ENCODE measurements around the gene TNNI3. TPM values are rescaled to one million over a fixed set of nuclear protein-coding genes. Genes with fewer than 3 reads are reported as not detected.
A peak's percentile ranks its signal among the peaks of the same experiment; 100 is the strongest.

TNNI3 gene
- total RNA-seq, 4 donors from 2014 or later, result not detected

DNA sequence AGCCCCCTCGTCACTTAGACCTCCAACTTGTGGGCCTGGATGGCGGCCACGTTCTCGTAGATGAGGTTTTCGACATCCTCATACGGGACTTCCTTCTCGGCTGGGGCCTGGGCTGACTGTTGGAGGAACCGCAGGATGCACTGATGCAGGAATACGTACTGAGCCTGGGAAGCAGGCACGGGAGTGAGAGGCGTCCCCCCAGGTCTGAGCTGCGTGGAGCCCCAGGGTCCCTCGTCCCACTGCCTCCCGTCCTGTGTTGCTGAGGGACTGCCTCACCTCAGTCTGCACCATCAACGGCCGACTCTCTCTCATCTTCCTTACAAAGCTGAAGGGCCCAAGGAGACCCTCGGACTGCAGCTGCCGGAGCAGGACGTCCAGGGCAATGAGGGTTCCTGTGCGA lies 24.2 kb upstream of the TNNI3 start:
- H3K27ac ChIP-seq, result no peak overlapping the region
- H3K27me3 ChIP-seq, result peaks cover 3 to 59% of the 10 kb centered on the region in 2 donors
- DNase-seq (ENCODE audit: low spot score in 2 of 2), result no peak
- no peaks in the 10 kb centered on the region for H3K9me3 ChIP-seq
- TF ChIP-seq EP300 (IDR thresholded peaks at IDR 0.05) (no peak), POLR2A (IDR thresholded peaks at IDR 0.05) (no peak)
- TF ChIP-seq, protein P1, sequence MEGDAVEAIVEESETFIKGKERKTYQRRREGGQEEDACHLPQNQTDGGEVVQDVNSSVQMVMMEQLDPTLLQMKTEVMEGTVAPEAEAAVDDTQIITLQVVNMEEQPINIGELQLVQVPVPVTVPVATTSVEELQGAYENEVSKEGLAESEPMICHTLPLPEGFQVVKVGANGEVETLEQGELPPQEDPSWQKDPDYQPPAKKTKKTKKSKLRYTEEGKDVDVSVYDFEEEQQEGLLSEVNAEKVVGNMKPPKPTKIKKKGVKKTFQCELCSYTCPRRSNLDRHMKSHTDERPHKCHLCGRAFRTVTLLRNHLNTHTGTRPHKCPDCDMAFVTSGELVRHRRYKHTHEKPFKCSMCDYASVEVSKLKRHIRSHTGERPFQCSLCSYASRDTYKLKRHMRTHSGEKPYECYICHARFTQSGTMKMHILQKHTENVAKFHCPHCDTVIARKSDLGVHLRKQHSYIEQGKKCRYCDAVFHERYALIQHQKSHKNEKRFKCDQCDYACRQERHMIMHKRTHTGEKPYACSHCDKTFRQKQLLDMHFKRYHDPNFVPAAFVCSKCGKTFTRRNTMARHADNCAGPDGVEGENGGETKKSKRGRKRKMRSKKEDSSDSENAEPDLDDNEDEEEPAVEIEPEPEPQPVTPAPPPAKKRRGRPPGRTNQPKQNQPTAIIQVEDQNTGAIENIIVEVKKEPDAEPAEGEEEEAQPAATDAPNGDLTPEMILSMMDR (IDR thresholded peaks at IDR 0.05), result no peak
- WGBS, 2 donors, result 68 to 76% methylated on average over 20 of the region's 20 CpGs
- no peaks in the 10 kb centered on the region for H3K36me3 ChIP-seq
- no peak overlapping the region for H3K4me3 ChIP-seq
- H3K4me1 ChIP-seq, result peaks cover 0 to 18% (median 6%) of the 10 kb centered on the region in 4 donors

DNA sequence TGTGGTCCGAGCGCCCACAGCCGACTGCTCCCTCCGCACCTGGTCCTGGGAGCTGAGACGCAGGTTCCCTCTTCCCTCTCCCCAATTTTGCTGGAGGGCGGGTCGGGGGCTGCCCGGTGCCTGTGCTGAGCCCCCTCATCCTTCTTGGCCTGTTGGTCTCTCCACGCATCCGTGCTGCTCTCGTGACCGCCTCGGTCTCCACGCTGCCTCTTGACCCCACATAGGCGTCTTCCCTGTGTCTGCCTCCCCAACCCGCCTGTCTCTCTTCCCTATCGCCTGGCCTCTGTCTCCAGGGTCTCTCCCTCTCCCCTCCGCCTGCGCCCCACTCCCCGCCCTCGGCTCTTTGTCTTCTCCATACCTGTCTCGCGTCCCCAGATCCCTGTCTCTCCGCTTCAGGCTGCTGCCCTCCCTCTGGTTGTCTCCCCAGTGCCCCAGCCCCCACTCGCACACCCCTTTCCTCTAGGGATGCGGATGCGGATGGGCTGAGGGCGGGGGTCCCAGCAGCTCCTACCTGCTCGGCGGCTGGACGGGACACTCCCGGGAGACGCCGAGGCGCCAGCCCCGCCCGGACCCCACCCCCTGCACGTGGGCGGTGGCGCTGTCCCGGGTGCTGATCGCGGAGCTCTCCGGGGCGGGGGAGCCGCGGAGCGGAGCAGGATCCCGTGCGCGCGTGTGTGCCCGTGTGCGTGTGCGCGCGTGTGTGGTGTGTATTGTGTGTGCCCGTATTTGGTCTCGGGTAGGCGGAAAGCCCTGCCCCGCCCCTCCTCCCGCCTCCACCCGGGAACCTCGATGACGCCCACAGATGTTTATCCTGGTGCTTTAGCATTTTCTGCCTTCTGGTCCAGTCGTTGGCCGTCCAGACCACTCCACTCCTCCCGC lies 22.3 kb upstream of the TNNI3 start, which contains the start of gene SYT5:
Gene SYT5 (minus strand): TSS at position 684 of the 879 bp plus-strand sequence. CDS start 1,248 bp downstream, outside the sequence.
- no peak within 1 kb of the TSS for H3K27ac ChIP-seq
- peaks cover 0 to 18% (median 6%) of the 10 kb centered on the region in 4 donors for H3K4me1 ChIP-seq
- TF ChIP-seq, protein P1 (IDR thresholded peaks at IDR 0.05), result no peak
- TF ChIP-seq EP300 (IDR thresholded peaks at IDR 0.05), result no peak
- no peak for TF ChIP-seq POLR2A (IDR thresholded peaks at IDR 0.05)
- no peak for DNase-seq (ENCODE audit: low spot score in 2 of 2)
- peak within 1 kb of the TSS in 2 of 4 donors; percentile 18 to 25 for H3K4me3 ChIP-seq
- no peaks in the 10 kb centered on the region for H3K36me3 ChIP-seq
- H3K9me3 ChIP-seq, result no peaks in the 10 kb centered on the region
- 1 to 3% methylated on average over 34 to 64 of the region's 68 CpGs for WGBS, 2 donors
- peaks cover 3 to 78% of the 10 kb centered on the region in 2 donors for H3K27me3 ChIP-seq

DNA sequence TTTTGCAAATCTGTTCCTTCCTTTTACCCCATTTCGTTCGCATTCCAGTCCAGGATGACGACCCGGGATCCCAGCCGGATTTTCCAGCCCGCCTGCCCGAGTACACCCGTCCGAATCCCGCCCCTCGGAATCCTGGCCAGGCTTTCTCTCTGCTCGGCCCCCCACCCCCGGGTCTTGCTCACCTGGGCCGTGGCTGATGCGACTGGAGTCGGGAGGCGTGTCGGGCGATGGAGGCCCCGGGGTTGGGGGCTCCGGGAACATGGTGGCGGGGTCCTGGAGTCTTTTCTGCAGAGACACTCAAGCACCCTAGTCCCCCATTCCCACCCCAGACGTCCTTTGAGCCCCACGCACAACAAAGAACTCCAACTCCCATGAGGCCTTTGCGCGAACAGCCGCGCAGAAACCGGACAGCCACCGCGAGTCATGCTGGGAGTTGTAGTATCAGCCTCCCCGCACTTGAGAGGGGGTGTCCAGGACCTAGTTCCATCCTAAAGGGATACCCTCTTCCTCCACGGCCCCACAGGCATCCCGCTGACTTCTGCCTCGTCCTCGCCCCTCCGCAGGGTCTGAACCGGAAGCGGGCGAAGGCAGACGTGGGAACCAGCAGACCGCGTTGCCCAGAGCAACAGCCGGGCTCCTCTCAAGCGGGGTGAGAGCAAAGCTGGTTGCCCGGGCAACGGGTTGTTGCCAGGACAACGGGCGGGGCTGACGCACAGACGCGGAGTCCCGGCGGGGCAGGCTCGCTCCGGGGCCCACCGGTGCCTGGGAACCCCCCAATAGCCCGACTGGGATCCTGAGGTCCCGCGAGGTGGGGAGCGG lies 21.5 kb upstream of the TNNI3 start:
- 7 to 9% methylated on average over 20 to 31 of the region's 61 CpGs for WGBS, 2 donors
- H3K36me3 ChIP-seq, result no peaks in the 10 kb centered on the region
- H3K27me3 ChIP-seq, result peaks cover 3 to 86% of the 10 kb centered on the region in 2 donors
- no peak overlapping the region for H3K27ac ChIP-seq
- H3K4me1 ChIP-seq, result peaks cover 0 to 25% (median 6%) of the 10 kb centered on the region in 4 donors
- H3K9me3 ChIP-seq, result no peaks in the 10 kb centered on the region
- H3K4me3 ChIP-seq, result peak overlapping the region in 2 of 4 donors; percentile 18 to 25
- peak in 1 of 2 donors; percentile 18 for DNase-seq (ENCODE audit: low spot score in 2 of 2)
- TF ChIP-seq EP300 (IDR thresholded peaks at IDR 0.05), result no peak
- TF ChIP-seq POLR2A (IDR thresholded peaks at IDR 0.05), result no peak
- TF ChIP-seq, protein P1 (IDR thresholded peaks at IDR 0.05), result no peak

DNA sequence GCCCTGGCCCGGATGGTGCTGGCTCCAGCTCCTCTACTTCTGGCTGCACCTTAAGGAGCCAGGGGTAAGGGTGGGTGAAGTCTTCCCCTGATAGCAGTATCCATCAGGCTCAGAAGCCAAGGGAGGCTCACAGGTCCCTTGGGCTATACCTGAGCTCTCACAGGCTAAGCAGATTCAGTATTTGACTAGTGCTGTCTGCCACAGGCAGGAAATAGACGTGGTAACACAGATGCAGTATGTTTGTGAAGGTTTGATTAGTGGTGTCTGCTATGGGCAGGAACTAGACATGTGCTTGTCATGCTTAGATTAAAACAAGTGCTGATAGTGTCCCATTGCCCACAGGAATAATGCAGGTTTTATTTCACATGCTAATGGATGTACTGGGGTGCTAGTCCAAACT lies 18.5 kb upstream of the TNNI3 start:
- Histone ChIP-seq H3K9me3 (no peaks in the 10 kb centered on the region), H3K27me3 (peaks cover 3 to 100% of the 10 kb centered on the region in 2 donors), H3K36me3 (no peaks in the 10 kb centered on the region), H3K4me3 (no peak overlapping the region), H3K4me1 (peaks cover 0 to 39% (median 12%) of the 10 kb centered on the region in 4 donors), H3K27ac (no peak overlapping the region)
- WGBS, 2 donors, result 30 to 44% methylated on average over 2 of the region's 2 CpGs
- TF ChIP-seq, protein P1 (IDR thresholded peaks at IDR 0.05), result no peak
- TF ChIP-seq POLR2A (IDR thresholded peaks at IDR 0.05), result no peak
- TF ChIP-seq EP300 (IDR thresholded peaks at IDR 0.05), result no peak
- DNase-seq (ENCODE audit: low spot score in 2 of 2), result no peak
